Activated naive CD4-positive, alpha-beta T cell treated with anti-CD3 and anti-CD28 coated beads, Interleukin-2, amount 10 ng/mL, durations not matched to agents 7 days and 5 days (primary cell): Measurements from ENCODE around the gene DDX25.
"Not testable (repeated sequence)": the region's sequence is repeated elsewhere in the genome, so short reads cannot be mapped to it uniquely, and the experiment has no call there.

Experiments
- CTCF ChIA-PET: fragments of 350-600 bp; sonication (Branson Sonifier 250); formaldehyde crosslinking; loops from one replicate; lab custom pipeline; 2021; ENCODE audit warnings: antibody characterized with exemption; lab: Charles Lee
- DNase-seq: peaks from one replicate; pipeline ENCODE4 v3.0.0-alpha.2; 2020
- H3K27ac Mint-ChIP-seq: one replicate; pipeline ENCODE4 v1.8.0; 2021; ENCODE audit warnings: mild to moderate bottlenecking, moderate library complexity, mixed read lengths
- H3K27me3 Mint-ChIP-seq: one replicate; pipeline ENCODE4 v1.8.0; 2021; ENCODE audit warnings: mild to moderate bottlenecking, mixed read lengths
- H3K36me3 Mint-ChIP-seq: one replicate; pipeline ENCODE4 v1.8.0; 2021; ENCODE audit warnings: mixed read lengths
- H3K4me1 Mint-ChIP-seq: one replicate; pipeline ENCODE4 v1.8.0; 2021; ENCODE audit warnings: mixed read lengths
- H3K4me3 Mint-ChIP-seq: one replicate; pipeline ENCODE4 v1.8.0; 2021; ENCODE audit warnings: mild to moderate bottlenecking, moderate library complexity, mixed read lengths
- H3K9me3 Mint-ChIP-seq: one replicate; pipeline ENCODE4 v1.8.0; 2021; ENCODE audit warnings: mixed read lengths

DDX25 gene

DNA sequence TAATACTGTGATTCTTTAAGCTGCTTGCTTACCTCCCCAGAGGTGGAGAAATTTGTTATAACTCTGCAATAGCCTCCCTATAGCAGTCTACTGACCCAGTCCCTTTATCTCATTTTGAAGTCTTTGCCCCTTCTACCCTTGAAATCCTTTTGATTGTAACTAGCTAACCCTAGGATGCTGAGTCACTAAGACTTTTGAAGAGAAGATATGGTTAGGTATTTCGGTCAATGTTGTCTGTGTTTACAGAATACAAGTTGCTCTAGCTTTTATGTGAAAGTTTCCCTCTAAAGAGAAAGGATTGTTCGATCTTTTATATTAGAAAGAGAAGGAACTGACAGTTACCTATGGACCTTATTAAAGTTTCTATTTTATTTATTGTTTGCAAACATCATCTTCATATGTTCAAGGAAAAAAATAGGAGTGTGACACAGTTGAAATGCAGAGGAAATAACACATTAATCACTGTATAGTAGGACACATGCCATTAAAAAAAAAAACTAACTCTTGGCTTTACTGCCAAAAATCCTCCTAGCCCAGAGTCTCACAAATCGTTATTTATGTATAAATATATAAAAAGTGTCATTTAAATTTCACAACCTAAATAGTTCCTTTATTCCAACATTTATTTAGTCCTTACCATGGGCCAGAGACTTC lies 13.7 kb upstream of the DDX25 start:
- Mint-ChIP-seq H3K36me3 (peaks cover 43% of the 10 kb centered on the region), H3K27me3 (peaks cover 12% of the 10 kb centered on the region), H3K27ac (no peak overlapping the region), H3K4me3 (peak overlapping the region; percentile 16), H3K4me1 (peaks cover 44% of the 10 kb centered on the region), H3K9me3 (no peaks in the 10 kb centered on the region)
- no peak for DNase-seq
- CTCF ChIA-PET: no interaction called here

DNA sequence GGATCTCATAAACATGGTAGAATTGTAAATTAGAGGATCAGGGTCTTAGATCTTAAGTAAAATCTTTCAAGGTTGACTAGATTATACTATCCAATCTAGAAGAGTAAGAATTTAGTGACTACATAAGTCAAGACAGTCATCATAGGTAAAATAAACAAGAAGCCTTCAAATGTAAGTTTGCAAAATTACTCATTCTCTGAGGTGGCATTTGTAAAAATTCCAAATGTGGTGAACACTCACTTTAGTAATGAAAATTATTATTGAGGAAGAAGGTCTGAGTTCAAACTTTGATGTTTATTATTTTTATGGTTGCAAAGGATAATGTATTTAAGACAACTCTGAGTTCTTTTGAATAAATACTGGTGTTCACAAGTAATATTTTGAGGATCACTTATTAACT lies 12.2 kb upstream of the DDX25 start:
- Mint-ChIP-seq H3K27me3 (peaks cover 6% of the 10 kb centered on the region), H3K9me3 (no peaks in the 10 kb centered on the region), H3K4me3 (no peak overlapping the region), H3K4me1 (peaks cover 39% of the 10 kb centered on the region), H3K36me3 (peaks cover 53% of the 10 kb centered on the region), H3K27ac (no peak overlapping the region)
- CTCF ChIA-PET: no interaction called here
- no peak for DNase-seq

- CTCF ChIA-PET: no interaction called here
- no peak for DNase-seq
- peaks cover 56% of the 10 kb centered on the region for H3K36me3 Mint-ChIP-seq
- H3K27me3 Mint-ChIP-seq: no peaks in the 10 kb centered on the region
- peaks cover 41% of the 10 kb centered on the region for H3K4me1 Mint-ChIP-seq
- no peak overlapping the region for H3K27ac Mint-ChIP-seq
- H3K9me3 Mint-ChIP-seq: no peaks in the 10 kb centered on the region
- no peak overlapping the region for H3K4me3 Mint-ChIP-seq
Observed at GRCh38 chr11:125892994-125893393, 11.3 kb upstream of the DDX25 start.

GRCh38 chr11:125901872-125902271 lies 2.4 kb upstream of the DDX25 start:
- CTCF ChIA-PET: no interaction called here
- Mint-ChIP-seq H3K4me3 (peak overlapping the region; percentile 94), H3K9me3 (no peaks in the 10 kb centered on the region), H3K27ac (no peak overlapping the region), H3K27me3 (peaks cover 39% of the 10 kb centered on the region), H3K36me3 (peaks cover 38% of the 10 kb centered on the region), H3K4me1 (peaks cover 38% of the 10 kb centered on the region)
- DNase-seq: no peak

GRCh38 chr11:125902277-125902926 lies 1.9 kb upstream of the DDX25 start:
- peak overlapping the region; percentile 94 for H3K4me3 Mint-ChIP-seq

DNA sequence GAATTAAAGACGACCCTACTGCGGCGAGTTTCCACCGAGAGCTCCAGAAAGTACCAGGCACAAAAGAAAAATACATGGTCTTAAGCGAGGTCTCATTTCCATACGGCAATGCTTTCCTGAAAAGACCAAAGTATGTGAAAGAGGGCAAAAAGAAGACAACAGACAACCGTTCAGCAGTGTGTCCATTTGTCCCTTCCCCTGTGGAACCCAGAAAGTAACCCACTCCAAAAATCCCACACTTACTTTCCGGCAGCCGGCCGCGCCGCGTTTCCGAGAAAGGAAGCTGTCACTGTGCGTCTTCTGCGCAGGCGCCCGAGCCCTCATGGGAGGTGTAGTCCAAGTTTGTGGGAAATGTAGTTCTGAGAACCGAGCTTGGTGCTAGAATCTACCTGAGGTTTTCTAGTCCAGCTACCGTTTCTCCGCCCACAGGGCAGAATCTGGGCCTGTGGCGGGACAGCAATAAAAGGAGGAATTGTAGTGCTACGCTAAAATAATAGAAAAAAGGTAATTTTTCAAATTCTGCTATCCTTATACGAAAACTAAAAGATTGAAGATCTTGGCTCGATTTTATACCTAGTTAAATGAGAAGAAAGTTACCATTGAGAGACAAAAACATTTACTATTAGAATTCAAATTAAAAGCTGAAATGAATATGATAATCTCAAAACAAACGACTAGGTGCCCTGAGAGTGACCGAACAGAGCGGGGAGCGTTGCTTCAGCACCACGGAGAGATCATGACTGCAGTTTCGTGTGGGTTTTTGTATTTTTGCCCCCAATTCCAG lies 1.2 kb upstream of the DDX25 start, which contains the start of gene PUS3:
Gene PUS3, minus strand, starts transcription at position 280 of the 784 bp plus-strand sequence. CDS start 6,922 bp downstream, outside the sequence.
- peak within 1 kb of the TSS; percentile 94 for H3K4me3 Mint-ChIP-seq
- DNase-seq: peak; percentile 92
- H3K9me3 Mint-ChIP-seq: no peaks in the 10 kb centered on the region
- H3K36me3 Mint-ChIP-seq: peaks cover 31% of the 10 kb centered on the region
- peaks cover 27% of the 10 kb centered on the region for H3K4me1 Mint-ChIP-seq
- peak within 1 kb of the TSS; percentile 90 for H3K27ac Mint-ChIP-seq
- CTCF ChIA-PET: interaction anchor here (1.1 to 1.3 kb wide), 3 partner anchors 14 to 19 kb away, joined by 3 read pairs; no protein-coding TSS in a partner anchor
- H3K27me3 Mint-ChIP-seq: peaks cover 39% of the 10 kb centered on the region

More at GRCh38 chr11:125902277-125902926, 1.9 kb upstream of the DDX25 start:
- Mint-ChIP-seq H3K4me1 (peaks cover 33% of the 10 kb centered on the region), H3K9me3 (no peaks in the 10 kb centered on the region), H3K27ac (peak overlapping the region; percentile 90), H3K27me3 (peaks cover 39% of the 10 kb centered on the region), H3K36me3 (peaks cover 37% of the 10 kb centered on the region)
- CTCF ChIA-PET: interaction anchor here (1.1 to 1.3 kb wide), 3 partner anchors 15 to 20 kb away, joined by 3 read pairs; no protein-coding TSS in a partner anchor
- DNase-seq: no peak

DNA sequence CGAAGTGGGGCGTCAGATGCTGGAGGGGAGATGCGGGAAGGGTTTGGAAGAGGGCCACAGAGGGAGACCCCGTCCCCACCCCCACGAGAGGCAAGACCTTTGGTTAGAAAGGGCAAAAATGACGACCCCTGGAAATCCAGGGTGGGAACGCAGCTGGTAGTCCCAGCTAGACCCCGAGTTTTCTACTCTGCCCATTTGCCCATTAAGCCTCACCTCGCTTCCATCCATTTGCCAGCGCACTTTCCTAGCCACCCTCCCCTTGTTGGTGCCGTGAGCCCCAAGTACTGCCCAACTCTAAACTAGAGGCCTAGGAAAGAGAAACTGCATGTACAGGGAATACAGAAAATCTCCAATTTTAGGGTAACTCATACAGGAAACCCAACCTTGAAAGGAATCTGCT lies 370 bp downstream of the DDX25 start:
- Mint-ChIP-seq H3K4me1 (peaks cover 27% of the 10 kb centered on the region), H3K27ac (no peak overlapping the region), H3K9me3 (no peaks in the 10 kb centered on the region), H3K4me3 (peak overlapping the region; percentile 63), H3K36me3 (peaks cover 24% of the 10 kb centered on the region), H3K27me3 (peaks cover 40% of the 10 kb centered on the region)
- CTCF ChIA-PET: no interaction called here
- no peak for DNase-seq

DNA sequence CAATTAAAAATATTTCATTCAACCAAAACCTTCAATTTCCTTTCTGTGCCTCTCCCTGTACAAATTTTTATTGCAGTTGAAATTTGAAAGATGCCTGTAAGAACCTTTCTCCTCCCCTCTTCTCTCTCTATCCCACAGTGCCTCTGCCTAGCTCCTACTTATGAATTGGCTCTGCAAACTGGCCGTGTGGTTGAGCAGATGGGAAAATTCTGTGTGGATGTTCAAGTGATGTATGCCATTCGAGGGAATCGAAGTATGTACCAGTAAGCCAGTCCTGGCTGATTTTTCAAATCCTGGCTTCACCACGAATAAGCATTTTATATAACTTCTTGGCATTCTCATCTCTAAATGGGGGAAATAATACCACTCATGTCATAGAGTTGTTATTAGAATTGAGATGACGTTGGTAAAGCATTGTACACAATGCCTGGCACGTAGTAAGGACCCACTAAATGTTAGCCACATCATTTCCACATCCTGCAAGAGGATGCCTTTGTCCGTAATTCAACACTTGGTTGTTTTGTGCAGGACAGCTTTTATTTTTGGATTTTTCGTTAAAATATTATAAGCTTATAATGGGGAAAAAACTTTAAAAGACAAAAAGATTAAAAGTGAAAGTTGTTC lies 6.0 kb downstream of the DDX25 start:
- no peaks in the 10 kb centered on the region for H3K9me3 Mint-ChIP-seq
- no peak overlapping the region for H3K27ac Mint-ChIP-seq
- H3K36me3 Mint-ChIP-seq: no peaks in the 10 kb centered on the region
- CTCF ChIA-PET: interaction anchor here (1.3 kb wide), 1 partner anchor 283 kb away, joined by 6 read pairs; no protein-coding TSS in a partner anchor
- no peak for DNase-seq
- no peaks in the 10 kb centered on the region for H3K4me1 Mint-ChIP-seq
- H3K27me3 Mint-ChIP-seq: peaks cover 31% of the 10 kb centered on the region
- no peak overlapping the region for H3K4me3 Mint-ChIP-seq

GRCh38 chr11:125914601-125915000 lies 10.3 kb downstream of the DDX25 start:
- H3K4me3 Mint-ChIP-seq, CTCF ChIA-PET, DNase-seq, H3K4me1 Mint-ChIP-seq, H3K36me3 Mint-ChIP-seq, H3K9me3 Mint-ChIP-seq, H3K27ac Mint-ChIP-seq: not testable (repeated sequence)
- H3K27me3 Mint-ChIP-seq: peaks cover 24% of the 10 kb centered on the region

DNA sequence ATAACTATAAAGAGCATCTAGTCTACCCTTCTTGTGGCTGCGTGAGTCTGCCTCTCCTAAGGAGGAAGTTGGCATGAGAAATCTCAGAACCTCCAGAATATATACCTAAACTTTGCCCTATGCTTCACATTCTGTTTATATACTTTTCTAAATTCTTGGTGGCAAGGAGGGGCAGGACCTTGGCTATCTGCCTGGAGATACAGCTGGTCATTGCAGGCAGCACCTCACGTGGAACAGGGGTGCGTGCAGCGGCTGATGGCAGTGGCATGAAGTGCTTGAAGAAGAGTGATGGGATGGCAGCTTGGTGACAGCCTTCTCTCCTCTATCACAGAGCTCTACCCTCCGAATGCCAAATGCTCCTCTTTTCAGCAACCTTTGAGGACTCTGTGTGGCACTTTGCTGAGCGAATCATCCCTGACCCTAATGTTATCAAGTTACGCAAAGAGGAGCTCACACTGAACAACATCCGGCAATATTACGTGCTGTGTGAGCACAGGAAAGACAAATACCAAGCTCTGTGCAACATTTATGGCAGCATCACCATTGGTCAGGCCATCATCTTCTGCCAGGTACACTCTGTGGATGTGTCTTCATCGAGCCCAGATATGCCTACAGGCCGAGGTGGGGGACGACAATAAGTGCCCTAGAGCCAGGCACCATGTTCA lies 12.5 kb downstream of the DDX25 start:
- CTCF ChIA-PET: interaction anchor here (0.5 to 1.1 kb wide), 6 partner anchors 11 to 271 kb away, joined by 3 read pairs; partner anchors contain the start of gene PUS3
- Mint-ChIP-seq H3K27ac (no peak overlapping the region), H3K9me3 (no peaks in the 10 kb centered on the region), H3K4me1 (no peaks in the 10 kb centered on the region), H3K27me3 (peaks cover 21% of the 10 kb centered on the region), H3K4me3 (no peak overlapping the region), H3K36me3 (no peaks in the 10 kb centered on the region)
- no peak for DNase-seq

DNA sequence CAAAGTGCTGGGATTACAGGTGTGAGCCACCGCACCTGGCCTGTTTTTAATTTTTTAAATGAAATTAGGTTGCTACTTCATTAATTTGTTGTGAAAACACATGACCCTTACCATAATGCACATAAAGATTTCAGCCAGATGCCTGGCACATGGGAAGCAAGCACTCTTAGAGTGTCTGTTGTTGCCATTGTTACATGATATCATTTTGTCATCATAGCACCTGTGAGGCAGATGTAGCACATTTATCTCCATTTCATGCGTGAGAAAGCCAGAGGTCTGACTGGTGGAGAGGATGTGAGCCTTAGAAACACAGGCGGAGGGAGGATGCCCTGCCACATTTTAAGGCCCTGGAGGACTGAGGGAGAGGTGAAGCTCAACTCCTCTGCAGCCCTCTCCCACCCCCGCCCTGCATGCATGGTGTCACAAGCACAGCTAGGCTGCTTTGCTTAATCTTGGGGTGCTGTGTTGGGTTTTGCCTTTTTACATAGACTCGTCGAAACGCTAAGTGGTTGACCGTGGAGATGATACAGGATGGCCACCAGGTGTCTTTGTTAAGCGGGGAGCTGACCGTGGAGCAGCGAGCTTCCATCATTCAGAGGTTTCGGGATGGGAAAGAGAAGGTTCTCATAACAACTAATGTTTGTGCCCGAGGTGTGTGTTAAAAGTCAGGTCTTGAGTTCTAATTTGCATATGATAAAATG lies 14.0 kb downstream of the DDX25 start:
- CTCF ChIA-PET: interaction anchor here (1.0 to 1.1 kb wide), 2 partner anchors 23 to 121 kb away, joined by 3 read pairs; no protein-coding TSS in a partner anchor
- no peaks in the 10 kb centered on the region for H3K4me1 Mint-ChIP-seq
- H3K4me3 Mint-ChIP-seq: no peak overlapping the region
- H3K36me3 Mint-ChIP-seq: no peaks in the 10 kb centered on the region
- no peak for DNase-seq
- H3K27ac Mint-ChIP-seq: no peak overlapping the region
- H3K9me3 Mint-ChIP-seq: no peaks in the 10 kb centered on the region
- peaks cover 15% of the 10 kb centered on the region for H3K27me3 Mint-ChIP-seq

- no peak overlapping the region for H3K4me3 Mint-ChIP-seq
- no peaks in the 10 kb centered on the region for H3K9me3 Mint-ChIP-seq
- no peaks in the 10 kb centered on the region for H3K4me1 Mint-ChIP-seq
- CTCF ChIA-PET: interaction anchor here (0.7 to 3.4 kb wide), 5 partner anchors 18 to 280 kb away, joined by 3 to 11 read pairs (median 3); partner anchors contain the start of gene PUS3
- H3K27ac Mint-ChIP-seq: no peak overlapping the region
- no peaks in the 10 kb centered on the region for H3K36me3 Mint-ChIP-seq
- H3K27me3 Mint-ChIP-seq: peaks cover 24% of the 10 kb centered on the region
- DNase-seq: no peak
Observed at GRCh38 chr11:125921042-125921441, 16.7 kb downstream of the DDX25 start.

- H3K36me3 Mint-ChIP-seq: no peaks in the 10 kb centered on the region
- no peak for DNase-seq
- no peak overlapping the region for H3K27ac Mint-ChIP-seq
- peaks cover 30% of the 10 kb centered on the region for H3K27me3 Mint-ChIP-seq
- CTCF ChIA-PET: interaction anchor here (0.9 to 3.4 kb wide), 5 partner anchors 19 to 279 kb away, joined by 3 to 11 read pairs (median 3); partner anchors contain the start of gene PUS3
- H3K4me3 Mint-ChIP-seq: no peak overlapping the region
- H3K9me3 Mint-ChIP-seq: no peaks in the 10 kb centered on the region
- H3K4me1 Mint-ChIP-seq: no peaks in the 10 kb centered on the region
Observed at GRCh38 chr11:125922156-125922555, 17.8 kb downstream of the DDX25 start.
